HepG2 (cell line): ENCODE measurements around the gene FUT1. TPM values are rescaled to one million over a fixed set of nuclear protein-coding genes. Genes with fewer than 3 reads are reported as not detected.

Source experiments
- AGO1 ChIP-seq: fragments of 200-400 bp; formaldehyde crosslinking; IDR thresholded peaks from 2 replicates; pipeline ENCODE4 v1.6.1; 2017; ENCODE audit warnings: mild to moderate bottlenecking, low read depth, low read length, moderate library complexity; ENCODE audit not compliant: poor library complexity, severe bottlenecking
- HNF1A ChIP-seq, 2 experiments: sonication (generic) in 1 of 2; formaldehyde crosslinking in 1 of 2; IDR thresholded peaks; 2 replicates each; pipeline versions ENCODE4 v1.4.0 to v1.6.1; 2016 to 2020; ENCODE audit warnings: borderline replicate concordance in 1 of 2, low read depth in 1 of 2, mild to moderate bottlenecking in 1 of 2, missing genetic modification reagents in 1 of 2
- HNF4G ChIP-seq, 2 experiments: sonication (generic) in 1 of 2; formaldehyde crosslinking in 1 of 2; IDR thresholded peaks; 2 replicates each; pipeline versions ENCODE4 v1.4.0 to v1.6.1; 2011 to 2020; ENCODE audit warnings: borderline replicate concordance in 2 of 2, low read depth in 2 of 2, mild to moderate bottlenecking in 2 of 2, low read length in 1 of 2, missing genetic modification reagents in 1 of 2, moderate library complexity in 1 of 2
- JUNB ChIP-seq: sonication (generic); formaldehyde crosslinking; IDR thresholded peaks from 2 replicates; pipeline ENCODE4 v1.8.0; 2022; ENCODE audit warnings: missing genetic modification reagents, mild to moderate bottlenecking, borderline replicate concordance
- ZBTB4 ChIP-seq: sonication (generic); formaldehyde crosslinking; IDR thresholded peaks from 2 replicates; pipeline ENCODE4 v1.4.0; 2020; ENCODE audit warnings: missing genetic modification reagents, mild to moderate bottlenecking, borderline replicate concordance
- ZNF674 ChIP-seq: sonication (generic); formaldehyde crosslinking; IDR thresholded peaks from 2 replicates; pipeline ENCODE4 v1.5.0; 2020; ENCODE audit warnings: low read depth, mild to moderate bottlenecking, missing genetic modification reagents
- polyA plus RNA-seq, 8 experiments: library from polyadenylated mRNA; depleted of rRNA in 3 of 8; stranded (reverse) in 7 of 8; unstranded in 1 of 8; fragments of >200 nt; fragmentation: Illumina TruSeq in 4 of 8; extraction: Trizol in 4 of 8; gene quantifications; 2 replicates each; pipeline versions ENCODE4 v1.2.1 to v1.2.3, GENCODE V29; 2011 to 2016; ENCODE audit warnings: low read depth in 4 of 8, missing spikeins in 1 of 8, mixed read lengths in 1 of 8; ENCODE audit not compliant: insufficient read depth in 1 of 8
- total RNA-seq, 5 experiments: library from RNA; depleted of rRNA; stranded (reverse); fragments of >200 nt; fragmentation: Illumina TruSeq; extraction: Trizol; gene quantifications; 2 replicates each; pipeline ENCODE4 v1.2.3, GENCODE V29; 2016; ENCODE audit warnings: low read depth in 1 of 5
- TF ChIP-seq, protein P1 (sequence below): IDR thresholded peaks from 2 replicates; pipeline ENCODE4 v1.4.0; 2020; ENCODE audit warnings: mild to moderate bottlenecking, missing genetic modification reagents
- TF ChIP-seq, protein P2 (sequence below): IDR thresholded peaks from 2 replicates; pipeline ENCODE4 v1.6.1; 2016
- TF ChIP-seq, protein P3 (sequence below): sonication (generic); formaldehyde crosslinking; IDR thresholded peaks from 2 replicates; pipeline ENCODE4 v1.4.0; 2020; ENCODE audit warnings: mild to moderate bottlenecking, low read depth, missing genetic modification reagents
- TF ChIP-seq, protein P4 (sequence below): sonication (generic); formaldehyde crosslinking; IDR thresholded peaks from 2 replicates; pipeline ENCODE4 v1.8.1; 2023; ENCODE audit warnings: mild to moderate bottlenecking, inconsistent platforms, moderate library complexity, missing genetic modification reagents, borderline replicate concordance

FUT1 gene
- total and polyA plus RNA-seq, 2 of the 13 experiments (the other 11 are each of a cell fraction or from before 2014, with no cell fraction given), result 0.07 to 1.1 TPM

DNA sequence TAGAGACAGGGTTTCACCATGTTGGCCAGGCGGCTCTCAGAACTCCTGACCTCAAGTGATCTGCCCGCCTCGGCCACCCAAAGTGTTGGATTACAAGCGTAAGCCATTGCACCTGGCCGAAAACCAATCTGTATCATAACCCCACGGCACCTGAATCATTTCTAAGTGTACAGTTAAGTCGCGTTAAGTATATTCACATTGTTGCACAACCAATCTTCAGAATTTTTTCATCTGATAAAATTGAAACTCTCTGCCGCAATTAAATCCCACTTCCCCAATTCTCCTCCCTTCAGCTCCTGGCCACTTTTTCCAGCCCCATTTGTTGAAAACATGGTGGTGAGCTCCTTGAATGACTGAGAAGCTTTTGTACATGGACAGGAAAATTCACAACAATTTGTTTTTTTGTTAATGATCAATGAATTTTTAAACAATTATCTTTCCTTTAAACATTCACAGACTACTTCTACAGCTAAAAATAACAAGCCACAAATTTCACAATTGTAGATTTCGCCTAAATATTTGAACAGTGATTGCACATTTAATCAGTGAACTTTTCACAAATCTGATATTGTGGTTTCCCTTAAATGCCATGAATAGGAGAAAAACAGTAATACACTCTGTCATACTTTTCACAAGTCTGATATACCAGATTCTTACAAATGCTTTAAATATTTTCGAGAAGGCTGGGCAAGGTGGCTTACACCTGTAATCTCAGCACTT lies 16.7 kb upstream of the FUT1 start (continued):
- TF ChIP-seq, protein P1, sequence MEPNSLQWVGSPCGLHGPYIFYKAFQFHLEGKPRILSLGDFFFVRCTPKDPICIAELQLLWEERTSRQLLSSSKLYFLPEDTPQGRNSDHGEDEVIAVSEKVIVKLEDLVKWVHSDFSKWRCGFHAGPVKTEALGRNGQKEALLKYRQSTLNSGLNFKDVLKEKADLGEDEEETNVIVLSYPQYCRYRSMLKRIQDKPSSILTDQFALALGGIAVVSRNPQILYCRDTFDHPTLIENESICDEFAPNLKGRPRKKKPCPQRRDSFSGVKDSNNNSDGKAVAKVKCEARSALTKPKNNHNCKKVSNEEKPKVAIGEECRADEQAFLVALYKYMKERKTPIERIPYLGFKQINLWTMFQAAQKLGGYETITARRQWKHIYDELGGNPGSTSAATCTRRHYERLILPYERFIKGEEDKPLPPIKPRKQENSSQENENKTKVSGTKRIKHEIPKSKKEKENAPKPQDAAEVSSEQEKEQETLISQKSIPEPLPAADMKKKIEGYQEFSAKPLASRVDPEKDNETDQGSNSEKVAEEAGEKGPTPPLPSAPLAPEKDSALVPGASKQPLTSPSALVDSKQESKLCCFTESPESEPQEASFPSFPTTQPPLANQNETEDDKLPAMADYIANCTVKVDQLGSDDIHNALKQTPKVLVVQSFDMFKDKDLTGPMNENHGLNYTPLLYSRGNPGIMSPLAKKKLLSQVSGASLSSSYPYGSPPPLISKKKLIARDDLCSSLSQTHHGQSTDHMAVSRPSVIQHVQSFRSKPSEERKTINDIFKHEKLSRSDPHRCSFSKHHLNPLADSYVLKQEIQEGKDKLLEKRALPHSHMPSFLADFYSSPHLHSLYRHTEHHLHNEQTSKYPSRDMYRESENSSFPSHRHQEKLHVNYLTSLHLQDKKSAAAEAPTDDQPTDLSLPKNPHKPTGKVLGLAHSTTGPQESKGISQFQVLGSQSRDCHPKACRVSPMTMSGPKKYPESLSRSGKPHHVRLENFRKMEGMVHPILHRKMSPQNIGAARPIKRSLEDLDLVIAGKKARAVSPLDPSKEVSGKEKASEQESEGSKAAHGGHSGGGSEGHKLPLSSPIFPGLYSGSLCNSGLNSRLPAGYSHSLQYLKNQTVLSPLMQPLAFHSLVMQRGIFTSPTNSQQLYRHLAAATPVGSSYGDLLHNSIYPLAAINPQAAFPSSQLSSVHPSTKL (CRISPR knock-in tag), result peak; percentile 29; the same call in 1 of the 2 replicates
- TF ChIP-seq HNF1A (IDR thresholded peaks at IDR 0.05; ENCODE audit: low read depth), result peak; percentile 76
- TF ChIP-seq HNF1A (CRISPR knock-in tag; IDR thresholded peaks at IDR 0.05; ENCODE audit: borderline replicate concordance), result no peak
- TF ChIP-seq, protein P2, sequence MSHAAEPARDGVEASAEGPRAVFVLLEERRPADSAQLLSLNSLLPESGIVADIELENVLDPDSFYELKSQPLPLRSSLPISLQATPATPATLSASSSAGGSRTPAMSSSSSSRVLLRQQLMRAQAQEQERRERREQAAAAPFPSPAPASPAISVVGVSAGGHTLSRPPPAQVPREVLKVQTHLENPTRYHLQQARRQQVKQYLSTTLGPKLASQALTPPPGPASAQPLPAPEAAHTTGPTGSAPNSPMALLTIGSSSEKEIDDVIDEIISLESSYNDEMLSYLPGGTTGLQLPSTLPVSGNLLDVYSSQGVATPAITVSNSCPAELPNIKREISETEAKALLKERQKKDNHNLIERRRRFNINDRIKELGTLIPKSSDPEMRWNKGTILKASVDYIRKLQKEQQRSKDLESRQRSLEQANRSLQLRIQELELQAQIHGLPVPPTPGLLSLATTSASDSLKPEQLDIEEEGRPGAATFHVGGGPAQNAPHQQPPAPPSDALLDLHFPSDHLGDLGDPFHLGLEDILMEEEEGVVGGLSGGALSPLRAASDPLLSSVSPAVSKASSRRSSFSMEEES (CRISPR knock-in tag), result peak; percentile 45; the same call in 1 of the 2 replicates
- TF ChIP-seq ZNF674, result no peak
- TF ChIP-seq AGO1, result no peak
- TF ChIP-seq ZBTB4 (CRISPR knock-in tag), result no peak
- no peak for TF ChIP-seq JUNB (CRISPR knock-in tag)
- TF ChIP-seq, protein P3, sequence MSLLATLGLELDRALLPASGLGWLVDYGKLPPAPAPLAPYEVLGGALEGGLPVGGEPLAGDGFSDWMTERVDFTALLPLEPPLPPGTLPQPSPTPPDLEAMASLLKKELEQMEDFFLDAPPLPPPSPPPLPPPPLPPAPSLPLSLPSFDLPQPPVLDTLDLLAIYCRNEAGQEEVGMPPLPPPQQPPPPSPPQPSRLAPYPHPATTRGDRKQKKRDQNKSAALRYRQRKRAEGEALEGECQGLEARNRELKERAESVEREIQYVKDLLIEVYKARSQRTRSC (CRISPR knock-in tag), result no peak
- TF ChIP-seq, protein P4, sequence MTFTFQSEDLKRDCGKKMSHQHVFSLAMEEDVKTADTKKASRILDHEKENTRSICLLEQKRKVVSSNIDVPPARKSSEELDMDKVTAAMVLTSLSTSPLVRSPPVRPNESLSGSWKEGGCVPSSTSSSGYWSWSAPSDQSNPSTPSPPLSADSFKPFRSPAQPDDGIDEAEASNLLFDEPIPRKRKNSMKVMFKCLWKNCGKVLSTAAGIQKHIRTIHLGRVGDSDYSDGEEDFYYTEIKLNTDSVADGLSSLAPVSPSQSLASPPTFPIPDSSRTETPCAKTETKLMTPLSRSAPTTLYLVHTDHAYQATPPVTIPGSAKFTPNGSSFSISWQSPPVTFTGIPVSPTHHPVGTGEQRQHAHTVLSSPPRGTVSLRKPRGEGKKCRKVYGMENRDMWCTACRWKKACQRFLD (CRISPR knock-in tag), result no peak
- TF ChIP-seq HNF4G (IDR thresholded peaks at IDR 0.05; ENCODE audit: borderline replicate concordance, low read depth, low read length), result no peak
- TF ChIP-seq HNF4G (CRISPR knock-in tag; IDR thresholded peaks at IDR 0.05; ENCODE audit: borderline replicate concordance, low read depth), result no peak
